ENCODE data around the gene DEPDC7. TPM values are rescaled to one million over a fixed set of nuclear protein-coding genes. Genes with fewer than 3 reads are reported as not detected.
A peak's percentile ranks its signal among the peaks of the same experiment; 100 is the strongest.

The DEPDC7 gene
- total RNA-seq, 1 experiment from 2014 or later, result 2.2 TPM

DNA sequence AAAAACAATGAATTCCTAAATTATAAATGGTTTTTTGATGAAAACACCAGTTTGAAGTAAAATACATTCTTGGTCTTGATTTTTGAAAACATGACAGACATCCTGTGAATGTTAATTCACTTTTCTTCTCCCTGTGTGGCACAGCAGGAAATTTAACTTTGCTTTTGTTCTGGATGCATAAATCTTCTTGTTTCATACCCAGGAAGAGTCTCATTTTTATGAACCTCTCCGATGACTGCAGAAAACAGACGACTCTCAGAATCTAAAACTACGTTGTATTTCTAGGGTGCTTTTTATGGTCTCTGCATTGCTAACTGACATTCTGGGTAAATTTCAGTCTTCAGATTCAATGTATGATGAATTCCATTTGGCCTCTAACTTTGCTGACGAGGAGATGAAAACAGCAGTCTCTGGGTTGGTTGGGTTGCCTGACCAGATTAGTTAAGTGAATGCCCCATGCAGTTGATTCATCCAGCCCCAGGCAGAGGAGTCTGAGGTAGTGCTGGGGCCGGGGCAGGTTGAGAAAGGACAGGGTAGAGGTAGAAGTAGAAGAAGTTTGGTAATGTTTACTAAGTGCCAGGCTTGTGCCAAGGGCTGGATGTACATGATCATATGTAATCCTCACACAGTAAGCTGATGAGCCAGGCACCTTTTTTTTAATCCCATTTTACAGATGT lies 43.8 kb downstream of the DEPDC7 start:
- DNase-seq (ENCODE audit: extremely low read depth, low read depth), result no peak

DNA sequence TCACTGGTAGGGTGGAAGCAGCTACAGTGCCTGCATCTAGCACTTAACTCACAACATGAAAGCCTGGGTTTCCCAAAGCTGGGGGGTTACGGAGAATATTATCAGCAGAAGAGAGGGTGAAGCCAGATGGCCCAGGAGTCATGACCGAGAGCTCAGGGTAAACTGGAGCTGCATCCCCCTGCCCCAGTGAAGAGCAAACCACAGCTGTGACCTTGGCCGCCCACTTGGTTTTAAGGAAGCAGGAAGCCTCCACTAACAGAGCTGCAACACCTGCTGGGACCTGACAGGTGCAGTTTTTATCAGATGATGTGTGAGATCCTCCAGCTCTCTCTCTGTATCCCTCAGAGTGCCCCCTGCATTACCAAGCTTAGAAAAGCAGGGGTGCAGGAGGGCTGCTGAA lies 44.6 kb downstream of the DEPDC7 start:
- no peak for DNase-seq (ENCODE audit: extremely low read depth, low read depth)

DNA sequence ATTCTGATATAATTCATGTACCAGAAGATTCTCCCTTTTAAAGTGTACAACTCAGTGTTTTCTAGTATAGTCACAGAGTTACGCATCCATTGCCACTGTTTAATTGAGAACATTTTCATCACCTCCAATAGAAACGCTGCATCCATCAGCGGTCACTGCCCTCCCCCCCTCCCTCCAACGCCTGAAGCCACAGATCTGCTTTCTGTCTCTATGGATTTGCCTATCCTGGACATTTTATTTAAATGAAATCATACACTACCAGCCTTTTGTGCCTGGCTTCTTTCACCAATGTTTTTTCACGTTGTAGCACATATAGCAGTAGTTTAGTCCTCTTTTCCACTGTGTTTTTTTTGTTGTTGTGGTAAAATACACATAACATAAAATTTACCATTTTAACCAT lies 46.5 kb downstream of the DEPDC7 start:
- no peak for DNase-seq (ENCODE audit: extremely low read depth, low read depth)

DNA sequence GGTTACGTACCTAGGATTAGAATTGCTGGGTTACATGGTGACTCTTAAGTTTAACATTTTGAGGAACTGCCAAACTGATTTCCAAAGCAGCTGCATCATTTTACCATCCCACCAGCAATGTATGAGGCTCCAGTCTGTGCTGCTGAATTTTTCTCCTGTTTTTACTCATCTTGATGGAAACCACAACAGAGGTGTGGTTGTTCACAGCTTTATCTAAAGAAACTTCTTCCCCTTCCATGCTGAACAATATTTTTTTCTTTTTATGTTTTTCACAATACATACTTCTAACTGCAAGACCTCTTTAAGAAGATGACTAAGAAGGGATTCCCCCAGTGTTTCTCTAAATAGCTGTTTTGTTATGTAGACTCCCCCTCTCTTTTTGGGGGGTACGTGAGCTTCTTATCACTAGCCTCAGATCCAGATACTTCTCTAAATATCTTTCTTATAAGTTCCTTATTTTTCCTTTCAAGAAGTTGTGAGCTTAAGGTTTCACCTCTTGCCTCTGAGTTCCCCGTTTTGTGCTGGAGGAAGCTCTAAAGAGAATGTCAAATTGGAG lies 47.7 kb downstream of the DEPDC7 start:
- no peak for DNase-seq (ENCODE audit: extremely low read depth, low read depth)

DNA sequence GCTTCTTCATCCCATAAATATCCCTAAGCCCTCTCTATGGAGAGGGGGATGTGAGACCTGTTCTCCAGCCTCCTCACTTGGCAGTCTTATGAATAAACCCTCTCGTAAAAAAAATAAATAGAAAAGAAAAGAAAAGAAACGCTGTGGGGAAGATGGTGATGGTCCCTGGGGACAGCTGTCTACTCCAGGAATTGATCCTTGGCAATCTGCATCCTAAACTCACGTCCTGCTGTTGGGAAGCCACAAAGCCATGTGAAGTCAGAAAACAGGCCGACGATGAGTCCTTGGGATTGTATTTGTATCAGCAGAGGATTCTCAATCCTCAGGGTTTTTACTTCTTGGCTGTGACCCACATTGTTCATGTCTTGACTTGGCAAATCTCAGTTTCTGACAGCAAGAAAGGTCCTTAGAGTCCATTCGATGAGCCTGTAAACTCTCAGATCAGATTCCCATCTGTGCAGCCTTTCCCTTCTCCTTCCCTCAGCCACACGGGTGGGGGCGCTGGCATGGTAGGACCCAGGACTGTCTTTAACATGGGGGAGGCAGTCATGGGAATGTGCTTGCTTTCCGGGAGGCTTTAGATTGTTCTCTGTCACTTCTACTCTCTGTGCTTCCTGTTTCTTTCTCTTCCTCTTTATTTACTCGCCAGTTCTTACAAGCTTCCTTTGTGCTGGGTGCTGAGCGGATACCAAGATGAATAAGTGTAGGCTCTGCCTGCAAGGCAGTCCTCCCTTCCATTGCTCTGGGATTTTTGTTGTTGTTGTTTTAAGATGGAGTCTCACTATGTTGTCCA lies 48.6 kb downstream of the DEPDC7 start:
- DNase-seq (ENCODE audit: extremely low read depth, low read depth), result no peak

DNA sequence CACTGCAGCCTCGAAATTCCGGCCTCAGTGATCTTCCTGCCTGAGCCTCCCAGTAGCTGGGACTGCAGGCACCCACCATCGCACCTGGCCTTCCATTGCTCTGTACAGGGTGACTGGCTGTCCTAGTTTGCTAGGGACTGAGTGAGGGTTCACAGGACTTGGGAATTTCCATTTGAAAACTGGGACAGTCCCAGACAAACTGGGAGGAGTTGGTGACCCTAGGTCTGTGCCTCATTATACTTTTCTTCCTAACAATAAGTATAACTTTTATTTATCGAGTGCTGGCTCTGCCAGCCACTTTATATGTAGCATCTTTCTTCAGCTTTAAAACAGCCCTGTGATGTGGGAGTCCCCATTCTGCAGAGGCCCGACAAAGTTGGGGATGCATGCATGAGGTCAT lies 49.2 kb downstream of the DEPDC7 start:
- no peak for DNase-seq (ENCODE audit: extremely low read depth, low read depth)

DNA sequence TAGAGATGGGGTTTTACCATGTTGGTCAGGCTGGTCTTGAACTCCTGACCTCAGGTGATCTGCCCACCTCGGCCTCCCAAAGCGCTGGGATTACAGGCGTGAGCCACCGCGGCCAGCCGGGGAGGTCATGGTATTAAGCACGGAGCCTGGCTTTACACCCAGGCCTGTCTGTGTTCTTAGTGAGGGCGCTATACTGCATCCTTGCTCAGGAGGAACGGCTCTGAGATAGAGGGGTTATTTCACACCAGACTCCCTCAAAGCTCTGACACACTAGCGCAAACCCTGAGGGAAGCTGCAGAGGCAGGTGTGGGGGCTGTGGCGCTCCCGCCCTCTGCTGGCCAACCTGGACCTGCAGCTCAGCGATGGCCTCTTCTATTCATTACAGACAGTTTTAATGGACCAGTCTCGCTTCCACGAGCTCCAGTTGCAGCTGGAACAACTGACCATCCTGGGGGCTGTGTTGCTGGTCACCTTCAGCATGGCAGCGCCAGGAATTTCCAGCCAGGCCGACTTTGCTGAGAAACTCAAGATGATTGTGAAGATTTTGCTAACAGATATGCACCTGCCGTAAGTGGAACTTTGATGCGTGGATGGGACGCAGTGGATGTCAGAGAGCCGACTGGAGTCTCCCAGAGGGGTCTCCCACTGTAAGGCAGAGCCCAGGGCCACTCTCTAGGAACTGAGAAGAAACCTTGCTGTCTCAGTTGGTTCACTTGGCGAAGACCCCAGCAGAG lies 49.9 kb downstream of the DEPDC7 start:
- peak; percentile 44 for DNase-seq (ENCODE audit: extremely low read depth, low read depth)

DNA sequence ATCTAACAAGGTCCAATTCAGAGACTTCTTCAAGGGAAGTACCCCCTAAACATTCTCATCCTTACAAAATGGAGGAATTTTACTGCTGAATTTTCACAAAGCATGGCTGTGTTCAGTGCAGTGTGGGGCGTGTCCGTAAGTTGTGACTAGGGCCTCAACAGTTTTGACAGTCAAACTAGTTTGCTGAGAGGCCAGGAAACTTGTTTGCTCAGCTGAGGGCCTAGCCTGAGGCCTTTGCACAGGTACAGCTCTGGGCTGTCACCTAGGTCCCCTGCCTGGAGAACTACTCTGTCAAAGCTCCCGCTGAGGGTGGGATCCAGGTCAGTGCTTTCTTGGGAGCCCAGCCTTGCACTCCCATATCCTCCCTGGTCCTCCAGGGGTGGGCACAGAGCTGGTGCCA lies 51.6 kb downstream of the DEPDC7 start:
- DNase-seq (ENCODE audit: extremely low read depth, low read depth), result no peak

DNA sequence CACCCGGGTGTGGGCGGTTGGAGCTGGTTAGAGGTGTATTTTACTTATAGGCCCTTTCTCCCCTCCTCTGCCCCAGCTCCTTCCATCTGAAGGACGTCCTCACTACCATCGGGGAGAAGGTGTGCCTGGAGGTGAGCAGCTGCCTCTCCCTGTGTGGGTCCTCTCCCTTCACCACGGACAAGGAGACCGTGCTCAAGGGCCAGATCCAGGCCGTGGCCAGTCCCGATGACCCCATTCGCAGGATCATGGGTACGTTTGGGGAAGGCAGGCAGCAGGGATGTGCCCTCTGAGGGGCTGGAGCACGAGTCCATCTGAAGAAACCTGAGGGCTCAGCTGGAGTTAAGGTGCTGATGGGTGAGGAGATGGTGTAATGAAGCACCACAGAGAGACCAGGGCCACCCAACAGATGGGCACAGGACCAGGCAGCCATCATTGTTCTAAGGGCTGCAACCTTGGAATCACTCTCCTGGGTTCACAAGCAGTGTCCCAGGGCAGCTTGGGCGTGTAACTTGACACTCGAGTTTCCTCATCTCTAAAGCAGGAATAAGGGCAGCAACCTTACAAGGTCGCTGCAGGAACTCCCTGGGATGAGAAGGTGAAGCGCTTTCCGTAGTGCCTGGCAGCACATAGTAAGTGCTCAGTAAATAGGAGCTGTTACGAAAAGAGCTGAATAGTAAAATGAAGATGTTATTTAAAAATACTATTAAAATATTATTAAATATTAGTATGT lies 53.1 kb downstream of the DEPDC7 start:
- no peak for DNase-seq (ENCODE audit: extremely low read depth, low read depth)

DNA sequence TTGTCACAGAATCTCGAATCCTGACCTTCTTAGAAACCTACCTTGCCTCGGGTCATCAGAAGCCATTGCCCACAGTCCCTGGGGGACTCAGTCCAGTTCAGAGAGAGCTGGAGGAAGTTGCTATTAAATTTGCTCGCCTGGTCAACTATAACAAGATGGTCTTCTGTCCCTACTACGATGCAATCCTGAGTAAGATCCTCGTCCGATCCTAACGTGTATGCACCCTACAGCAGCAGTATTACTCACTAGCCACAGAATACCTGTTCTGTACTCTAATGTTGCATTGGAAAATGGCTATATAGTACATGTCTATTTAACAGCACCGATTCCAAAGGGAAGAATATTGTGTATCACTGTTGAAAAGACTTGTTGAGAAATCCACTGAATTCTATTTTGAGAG lies 56.8 kb downstream of the DEPDC7 start:
- no peak for DNase-seq (ENCODE audit: extremely low read depth, low read depth)

Small RNAs within 50 kb of the gene (small RNA-seq; reads per million reads assigned to genes)
- 0 reads per million in 2 experiments for gene RF00019

Other genes with a start within 250 kb of the DEPDC7 start
- 0.12 TPM in 1 of 2 replicates, not detected in the other for gene CCDC73, start 221.2 kb upstream of the DEPDC7 start, total RNA-seq (2014; rRNA removed; shearing (Covaris generic))
- 0.49 and 0.64 TPM in 2 replicates for gene PRRG4, start 186.0 kb upstream of the DEPDC7 start, total RNA-seq (2014; rRNA removed; shearing (Covaris generic))
- 21.8 and 22.6 TPM in 2 replicates for gene QSER1, start 123.1 kb upstream of the DEPDC7 start, total RNA-seq (2014; rRNA removed; shearing (Covaris generic))
- 14.1 and 14.3 TPM in 2 replicates for gene TCP11L1, start 23.7 kb downstream of the DEPDC7 start, total RNA-seq (2014; rRNA removed; shearing (Covaris generic))
- gene CSTF3, start 145.6 kb downstream of the DEPDC7 start, total RNA-seq (2014; rRNA removed; shearing (Covaris generic)), result 31.1 and 37.3 TPM in 2 replicates
- 24.1 and 27.1 TPM in 2 replicates for gene HIPK3, start 241.5 kb downstream of the DEPDC7 start, total RNA-seq (2014; rRNA removed; shearing (Covaris generic))

Measured in NCI-H460 (cell line).